Loucy (cell line): Measurements from ENCODE around the gene OSGIN1.

Source experiments
- H2AFZ ChIP-seq: fragments of 200-600 bp; sonication (generic); 2 replicates; pipeline ENCODE4 v1.6.0; 2016; ENCODE audit warnings: antibody characterized with exemption, mild to moderate bottlenecking, low read length, moderate library complexity
- H3F3A ChIP-seq: fragments of 200-600 bp; 2 replicates; pipeline ENCODE4 v1.6.0; 2016; ENCODE audit warnings: antibody characterized with exemption, low read depth, mild to moderate bottlenecking
- H3K27me3 ChIP-seq: fragments of 200-600 bp; sonication (generic); 2 replicates; pipeline ENCODE4 v1.6.1; 2014; ENCODE audit warnings: low read length, mild to moderate bottlenecking; ENCODE audit not compliant: insufficient read depth, poor library complexity, severe bottlenecking
- H3K36me3 ChIP-seq: fragments of 200-600 bp; sonication (generic); 2 replicates; pipeline ENCODE4 v1.6.1; 2016; ENCODE audit warnings: low read length; ENCODE audit not compliant: insufficient read depth
- H3K4me1 ChIP-seq: fragments of 200-600 bp; sonication (generic); 2 replicates; pipeline ENCODE4 v1.5.1; 2014; ENCODE audit warnings: low read length, mild to moderate bottlenecking; ENCODE audit not compliant: insufficient read depth, poor library complexity, severe bottlenecking
- H3K4me2 ChIP-seq: fragments of 200-600 bp; sonication (generic); 2 replicates; pipeline ENCODE4 v1.6.0; 2014; ENCODE audit warnings: antibody characterized with exemption, low read length, low read depth, mild to moderate bottlenecking; ENCODE audit not compliant: poor library complexity, severe bottlenecking
- H3K4me3 ChIP-seq: fragments of 200-600 bp; sonication (generic); 2 replicates; pipeline ENCODE4 v1.5.1; 2014; ENCODE audit warnings: low read length, mild to moderate bottlenecking, mixed read lengths; ENCODE audit not compliant: poor library complexity, severe bottlenecking
- H3K79me2 ChIP-seq: fragments of 200-600 bp; sonication (generic); 2 replicates; pipeline ENCODE4 v1.6.1; 2014; ENCODE audit warnings: low read length; ENCODE audit not compliant: insufficient read depth
- H3K9ac ChIP-seq: fragments of 200-600 bp; sonication (generic); 2 replicates; pipeline ENCODE4 v1.6.0; 2014; ENCODE audit warnings: mild to moderate bottlenecking, low read depth, low read length, moderate library complexity; ENCODE audit not compliant: poor library complexity, severe bottlenecking
- H3K9me2 ChIP-seq: fragments of 200-600 bp; sonication (generic); replicated peaks from 2 replicates; pipeline ENCODE4 v1.6.1; 2016; ENCODE audit warnings: low read depth, low read length, mixed read lengths
- H3K9me3 ChIP-seq: fragments of 200-600 bp; sonication (generic); 2 replicates; pipeline ENCODE4 v1.6.1; 2014; ENCODE audit warnings: mild to moderate bottlenecking, antibody characterized with exemption, low read length, low read depth; ENCODE audit not compliant: insufficient read depth
- H4K20me1 ChIP-seq: fragments of 200-600 bp; sonication (generic); 2 replicates; pipeline ENCODE4 v1.6.0; 2014; ENCODE audit warnings: antibody characterized with exemption, low read length, mild to moderate bottlenecking; ENCODE audit not compliant: insufficient read depth, poor library complexity, severe bottlenecking
- EZH2phosphoT487 ChIP-seq: fragments of 200-600 bp; IDR thresholded peaks from 2 replicates; pipeline ENCODE4 v1.6.1; 2018; ENCODE audit warnings: antibody characterized with exemption, mild to moderate bottlenecking, moderate library complexity, borderline replicate concordance
- TF ChIP-seq, protein P1 (sequence below): fragments of 200-600 bp; sonication (generic); conservative IDR thresholded peaks from 2 replicates; pipeline ENCODE4 v1.5.1; 2014; ENCODE audit warnings: mild to moderate bottlenecking, antibody characterized with exemption, low read length

Gene OSGIN1

GRCh38 chr16:83964684-83965443, 11.8 kb downstream of the OSGIN1 start:
- no peaks in the 10 kb centered on the region for H3K27me3 ChIP-seq
- no peak overlapping the region for H3K9ac ChIP-seq
- no peaks in the 10 kb centered on the region for H3K9me2 ChIP-seq
- H4K20me1 ChIP-seq: no peaks in the 10 kb centered on the region
- H2AFZ ChIP-seq: no peak overlapping the region
- no peaks in the 10 kb centered on the region for H3K79me2 ChIP-seq
- H3K4me3 ChIP-seq: no peak overlapping the region
- no peaks in the 10 kb centered on the region for H3K9me3 ChIP-seq
- H3K36me3 ChIP-seq: no peaks in the 10 kb centered on the region
- H3K4me1 ChIP-seq: no peaks in the 10 kb centered on the region
- no peaks in the 10 kb centered on the region for H3F3A ChIP-seq
- H3K4me2 ChIP-seq: no peak overlapping the region
- no peak for TF ChIP-seq EZH2phosphoT487
- TF ChIP-seq, protein P1, sequence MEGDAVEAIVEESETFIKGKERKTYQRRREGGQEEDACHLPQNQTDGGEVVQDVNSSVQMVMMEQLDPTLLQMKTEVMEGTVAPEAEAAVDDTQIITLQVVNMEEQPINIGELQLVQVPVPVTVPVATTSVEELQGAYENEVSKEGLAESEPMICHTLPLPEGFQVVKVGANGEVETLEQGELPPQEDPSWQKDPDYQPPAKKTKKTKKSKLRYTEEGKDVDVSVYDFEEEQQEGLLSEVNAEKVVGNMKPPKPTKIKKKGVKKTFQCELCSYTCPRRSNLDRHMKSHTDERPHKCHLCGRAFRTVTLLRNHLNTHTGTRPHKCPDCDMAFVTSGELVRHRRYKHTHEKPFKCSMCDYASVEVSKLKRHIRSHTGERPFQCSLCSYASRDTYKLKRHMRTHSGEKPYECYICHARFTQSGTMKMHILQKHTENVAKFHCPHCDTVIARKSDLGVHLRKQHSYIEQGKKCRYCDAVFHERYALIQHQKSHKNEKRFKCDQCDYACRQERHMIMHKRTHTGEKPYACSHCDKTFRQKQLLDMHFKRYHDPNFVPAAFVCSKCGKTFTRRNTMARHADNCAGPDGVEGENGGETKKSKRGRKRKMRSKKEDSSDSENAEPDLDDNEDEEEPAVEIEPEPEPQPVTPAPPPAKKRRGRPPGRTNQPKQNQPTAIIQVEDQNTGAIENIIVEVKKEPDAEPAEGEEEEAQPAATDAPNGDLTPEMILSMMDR: no peak

DNA sequence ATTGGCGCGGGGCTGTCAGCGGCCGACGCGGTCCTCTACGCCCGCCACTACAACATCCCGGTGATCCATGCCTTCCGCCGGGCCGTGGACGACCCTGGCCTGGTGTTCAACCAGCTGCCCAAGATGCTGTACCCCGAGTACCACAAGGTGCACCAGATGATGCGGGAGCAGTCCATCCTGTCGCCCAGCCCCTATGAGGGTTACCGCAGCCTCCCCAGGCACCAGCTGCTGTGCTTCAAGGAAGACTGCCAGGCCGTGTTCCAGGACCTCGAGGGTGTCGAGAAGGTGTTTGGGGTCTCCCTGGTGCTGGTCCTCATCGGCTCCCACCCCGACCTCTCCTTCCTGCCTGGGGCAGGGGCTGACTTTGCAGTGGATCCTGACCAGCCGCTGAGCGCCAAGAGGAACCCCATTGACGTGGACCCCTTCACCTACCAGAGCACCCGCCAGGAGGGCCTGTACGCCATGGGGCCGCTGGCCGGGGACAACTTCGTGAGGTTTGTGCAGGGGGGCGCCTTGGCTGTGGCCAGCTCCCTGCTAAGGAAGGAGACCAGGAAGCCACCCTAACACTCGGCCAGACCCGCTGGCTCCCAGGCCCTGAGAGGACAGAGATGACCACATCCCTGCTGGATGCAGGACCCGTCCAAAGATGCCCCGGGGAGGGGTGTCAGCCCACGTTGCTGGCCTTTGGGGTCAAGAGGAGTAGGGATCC, 12.6 kb downstream of the OSGIN1 start:
- Histone ChIP-seq H3K4me2 (no peak overlapping the region), H3K4me1 (no peaks in the 10 kb centered on the region), H3K9me3 (no peaks in the 10 kb centered on the region), H2AFZ (no peak overlapping the region), H3K79me2 (no peaks in the 10 kb centered on the region), H3F3A (no peaks in the 10 kb centered on the region), H3K4me3 (no peak overlapping the region), H3K9ac (no peak overlapping the region), H3K36me3 (no peaks in the 10 kb centered on the region), H3K27me3 (no peaks in the 10 kb centered on the region), H4K20me1 (no peaks in the 10 kb centered on the region), H3K9me2 (no peaks in the 10 kb centered on the region)
- TF ChIP-seq, protein P1: no peak
- no peak for TF ChIP-seq EZH2phosphoT487

DNA sequence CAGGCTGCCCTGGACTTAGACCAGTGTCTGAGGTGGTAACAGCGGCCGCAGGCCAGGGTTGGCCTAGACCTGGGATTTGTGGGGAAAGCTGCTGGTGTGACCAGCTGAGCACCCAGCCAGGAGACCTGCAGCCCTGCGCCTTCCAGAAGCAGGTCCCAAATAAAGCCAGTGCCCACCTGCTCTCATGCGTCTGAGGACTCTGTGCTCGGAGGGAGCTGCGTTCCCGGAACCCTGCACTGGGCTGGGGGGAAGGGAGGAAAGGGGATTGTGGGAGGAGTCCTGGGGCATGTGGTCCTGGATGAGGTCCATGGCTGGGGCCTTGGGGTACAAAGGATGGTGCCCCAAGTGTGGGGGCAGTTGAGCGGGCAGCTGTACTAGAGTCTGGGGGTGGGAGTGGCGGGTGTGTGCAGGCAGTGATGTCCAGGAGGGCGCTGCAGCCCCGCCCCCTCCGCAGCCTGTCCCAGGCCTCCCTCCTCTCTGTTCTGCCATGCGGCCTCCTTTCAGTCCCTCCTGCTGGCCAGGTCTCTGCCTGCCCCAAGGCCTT, 13.2 kb downstream of the OSGIN1 start:
- Histone ChIP-seq H3K4me2 (no peak overlapping the region), H3K9ac (no peak overlapping the region), H3F3A (no peaks in the 10 kb centered on the region), H3K27me3 (no peaks in the 10 kb centered on the region), H3K79me2 (no peaks in the 10 kb centered on the region), H2AFZ (no peak overlapping the region), H3K9me3 (no peaks in the 10 kb centered on the region), H3K36me3 (no peaks in the 10 kb centered on the region), H3K4me3 (no peak overlapping the region), H4K20me1 (no peaks in the 10 kb centered on the region), H3K9me2 (no peaks in the 10 kb centered on the region), H3K4me1 (no peaks in the 10 kb centered on the region)
- TF ChIP-seq EZH2phosphoT487: no peak
- TF ChIP-seq, protein P1: no peak
